Neural cell (in vitro differentiated cells): ENCODE data around the gene TRMT1L.

Source experiments
- CTCF ChIP-seq: fragments of 450-650 bp; IDR thresholded peaks from 2 replicates; pipeline ENCODE4 v1.5.1; 2014; ENCODE audit warnings: antibody characterized with exemption, mild to moderate bottlenecking, moderate library complexity; ENCODE audit not compliant: poor library complexity, severe bottlenecking
- EP300 ChIP-seq: fragments of 450-650 bp; conservative IDR thresholded peaks from 2 replicates; pipeline ENCODE4 v1.6.1; 2014; ENCODE audit warnings: antibody characterized with exemption, mild to moderate bottlenecking, moderate library complexity; ENCODE audit not compliant: poor library complexity, severe bottlenecking
- EZH2 ChIP-seq: fragments of 200-600, 300-800 bp; shearing (Covaris generic), sonication (generic); IDR thresholded peaks from 2 replicates; pipeline ENCODE4 v1.6.1; 2014; ENCODE audit warnings: antibody characterized with exemption, low read length, borderline replicate concordance, mild to moderate bottlenecking; ENCODE audit not compliant: insufficient read depth, poor library complexity, severe bottlenecking
- MXI1 ChIP-seq: fragments of 450-650 bp; conservative IDR thresholded peaks from 2 replicates; pipeline ENCODE4 v1.6.1; 2014; ENCODE audit warnings: antibody characterized with exemption, mild to moderate bottlenecking; ENCODE audit not compliant: poor library complexity, severe bottlenecking
- POLR2AphosphoS5 ChIP-seq: IDR thresholded peaks from 2 replicates; pipeline ENCODE4 v1.6.1; 2012
- RAD21 ChIP-seq: fragments of 450-650 bp; conservative IDR thresholded peaks from 2 replicates; pipeline ENCODE4 v1.6.1; 2014; ENCODE audit warnings: antibody characterized with exemption, mild to moderate bottlenecking, moderate library complexity
- SMC3 ChIP-seq: fragments of 450-650 bp; conservative IDR thresholded peaks from 2 replicates; pipeline ENCODE4 v1.6.1; 2014; ENCODE audit warnings: antibody characterized with exemption, mild to moderate bottlenecking, moderate library complexity; ENCODE audit not compliant: poor library complexity
- TAF1 ChIP-seq: IDR thresholded peaks from 2 replicates; pipeline ENCODE4 v1.6.1; 2012; ENCODE audit warnings: low read depth
- TF ChIP-seq, protein P1 (sequence below): IDR thresholded peaks from 2 replicates; pipeline ENCODE4 v1.6.1; 2012; ENCODE audit warnings: borderline replicate concordance

GRCh38 chr1:185094761-185095160 is 62.0 kb downstream of the TRMT1L start:
- TF ChIP-seq SMC3 (no peak), EZH2 (no peak), CTCF (no peak), EP300 (no peak), POLR2AphosphoS5 (no peak), RAD21 (no peak), TAF1 (no peak), MXI1 (no peak)
- TF ChIP-seq, protein P1, sequence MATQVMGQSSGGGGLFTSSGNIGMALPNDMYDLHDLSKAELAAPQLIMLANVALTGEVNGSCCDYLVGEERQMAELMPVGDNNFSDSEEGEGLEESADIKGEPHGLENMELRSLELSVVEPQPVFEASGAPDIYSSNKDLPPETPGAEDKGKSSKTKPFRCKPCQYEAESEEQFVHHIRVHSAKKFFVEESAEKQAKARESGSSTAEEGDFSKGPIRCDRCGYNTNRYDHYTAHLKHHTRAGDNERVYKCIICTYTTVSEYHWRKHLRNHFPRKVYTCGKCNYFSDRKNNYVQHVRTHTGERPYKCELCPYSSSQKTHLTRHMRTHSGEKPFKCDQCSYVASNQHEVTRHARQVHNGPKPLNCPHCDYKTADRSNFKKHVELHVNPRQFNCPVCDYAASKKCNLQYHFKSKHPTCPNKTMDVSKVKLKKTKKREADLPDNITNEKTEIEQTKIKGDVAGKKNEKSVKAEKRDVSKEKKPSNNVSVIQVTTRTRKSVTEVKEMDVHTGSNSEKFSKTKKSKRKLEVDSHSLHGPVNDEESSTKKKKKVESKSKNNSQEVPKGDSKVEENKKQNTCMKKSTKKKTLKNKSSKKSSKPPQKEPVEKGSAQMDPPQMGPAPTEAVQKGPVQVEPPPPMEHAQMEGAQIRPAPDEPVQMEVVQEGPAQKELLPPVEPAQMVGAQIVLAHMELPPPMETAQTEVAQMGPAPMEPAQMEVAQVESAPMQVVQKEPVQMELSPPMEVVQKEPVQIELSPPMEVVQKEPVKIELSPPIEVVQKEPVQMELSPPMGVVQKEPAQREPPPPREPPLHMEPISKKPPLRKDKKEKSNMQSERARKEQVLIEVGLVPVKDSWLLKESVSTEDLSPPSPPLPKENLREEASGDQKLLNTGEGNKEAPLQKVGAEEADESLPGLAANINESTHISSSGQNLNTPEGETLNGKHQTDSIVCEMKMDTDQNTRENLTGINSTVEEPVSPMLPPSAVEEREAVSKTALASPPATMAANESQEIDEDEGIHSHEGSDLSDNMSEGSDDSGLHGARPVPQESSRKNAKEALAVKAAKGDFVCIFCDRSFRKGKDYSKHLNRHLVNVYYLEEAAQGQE, result no peak
